A549 (cell line): ENCODE results near the gene MYBPHL. TPM values are rescaled to one million over a fixed set of nuclear protein-coding genes. Genes with fewer than 3 reads are reported as not detected.

ENCODE experiments used
- ATAC-seq, 2 experiments: fragments of 200-7000 bp in 1 of 2; fragments of >200 bp in 1 of 2; cut with Nextera tagmentation in 1 of 2; cut with Tn5 transposase in 1 of 2; 3 replicates each; pipeline versions ENCODE4 v1.8.0 to v1.9.1; 2018 to 2020; ENCODE audit warnings: mild to moderate bottlenecking in 1 of 2, moderate library complexity in 1 of 2
- CTCF ChIA-PET: fragments of 300-600 bp; sonication (Branson Sonifier 250); formaldehyde crosslinking; extraction: SDS; loops from one replicate; lab custom pipeline; 2021; ENCODE audit warnings: antibody characterized with exemption, inconsistent platforms; lab: Yijun Ruan, JAX
- POLR2A ChIA-PET: fragments of 350-600 bp; formaldehyde crosslinking; extraction: SDS; loops from one replicate; lab custom pipeline; 2021; ENCODE audit warnings: antibody characterized with exemption, inconsistent platforms; lab: Yijun Ruan, JAX
- DNase-seq, 2 experiments: peaks; one replicate each; pipeline versions ENCODE4 v3.0.0 to v3.0.0-alpha.2; 2011 to 2016; ENCODE audit warnings: low read depth in 1 of 2, low spot score in 1 of 2
- FAIRE-seq: peaks from 2 replicates; lab custom pipeline; 2011; peaks lifted over from hg19 to GRCh38; lab: Jason Lieb, UNC
- H3K27ac ChIP-seq, 2 experiments: fragments of >200 bp; sonication (Bioruptor Twin); formaldehyde crosslinking; 3 replicates each; pipeline ENCODE4 v1.5.1; 2016 to 2017
- H3K4me1 ChIP-seq: fragments of >200 bp; sonication (Bioruptor Twin); formaldehyde crosslinking; 3 replicates; pipeline ENCODE4 v1.6.1; 2016
- H3K4me2 ChIP-seq: fragments of >200 bp; sonication (Bioruptor Twin); formaldehyde crosslinking; 3 replicates; pipeline ENCODE4 v1.6.1; 2016
- H3K4me3 ChIP-seq: fragments of >200 bp; sonication (Bioruptor Twin); formaldehyde crosslinking; 3 replicates; pipeline ENCODE4 v1.5.1; 2016
- H3K9me3 ChIP-seq: fragments of >200 bp; sonication (Bioruptor Twin); formaldehyde crosslinking; 3 replicates; pipeline ENCODE4 v1.6.1; 2016
- BCL3 ChIP-seq: fragments of >200 bp; sonication (Bioruptor Twin); formaldehyde crosslinking; IDR thresholded peaks from 3 replicates; pipeline ENCODE4 v1.6.1; 2016
- CBX2 ChIP-seq: fragments of 200-600 bp; sonication (generic); IDR thresholded peaks from 2 replicates; pipeline ENCODE4 v1.6.1; 2016; ENCODE audit warnings: low read depth, mild to moderate bottlenecking, borderline replicate concordance
- CEBPB ChIP-seq, 2 experiments: fragments of >200 bp in 1 of 2; sonication (Bioruptor Twin) in 1 of 2; formaldehyde crosslinking in 1 of 2; IDR thresholded peaks; 2 replicates each; pipeline ENCODE4 v1.6.1; 2012 to 2016
- EHMT2 ChIP-seq: fragments of 200-600 bp; sonication (generic); IDR thresholded peaks from 2 replicates; pipeline ENCODE4 v1.6.1; 2016; ENCODE audit warnings: antibody characterized with exemption, low read depth, mild to moderate bottlenecking, moderate library complexity
- HEYL ChIP-seq: fragments of 250-450 bp; sonication (Bioruptor Pico); IDR thresholded peaks from 2 replicates; pipeline ENCODE4 v1.8.0; 2021; ENCODE audit warnings: mild to moderate bottlenecking, moderate library complexity
- HOXB13 ChIP-seq: fragments of 250-450 bp; sonication (Bioruptor Pico); IDR thresholded peaks from 2 replicates; pipeline ENCODE4 v1.5.0; 2020; ENCODE audit warnings: low read depth, mild to moderate bottlenecking, moderate library complexity
- JUNB ChIP-seq: fragments of >200 bp; sonication (Bioruptor Twin); formaldehyde crosslinking; IDR thresholded peaks from 2 replicates; pipeline ENCODE4 v1.6.1; 2016
- MAFK ChIP-seq: fragments of 450-650 bp; IDR thresholded peaks from 2 replicates; pipeline ENCODE4 v1.6.1; 2014; ENCODE audit not compliant: partially characterized antibody
- MAX ChIP-seq: IDR thresholded peaks from 2 replicates; pipeline ENCODE4 v1.6.1; 2012
- MAZ ChIP-seq: fragments of 150-350 bp; IDR thresholded peaks from 2 replicates; pipeline ENCODE4 v1.6.1; 2014; ENCODE audit warnings: antibody characterized with exemption, low read depth, low read length, borderline replicate concordance
- MYC ChIP-seq: IDR thresholded peaks from 2 replicates; pipeline ENCODE4 v1.6.1; 2012; ENCODE audit warnings: mild to moderate bottlenecking, inconsistent platforms, low read length, improper control_type of control experiment, borderline replicate concordance
- NPAS2 ChIP-seq: fragments of 250-450 bp; sonication (Bioruptor Pico); IDR thresholded peaks from 2 replicates; pipeline ENCODE4 v1.8.0; 2022; ENCODE audit warnings: mild to moderate bottlenecking, moderate library complexity, borderline replicate concordance
- NR3C1 ChIP-seq: fragments of >200 bp; sonication (Bioruptor Twin); formaldehyde crosslinking; IDR thresholded peaks from 3 replicates; pipeline ENCODE4 v1.6.1; 2017
- PBX3 ChIP-seq: IDR thresholded peaks from 2 replicates; pipeline ENCODE4 v1.6.1; 2012
- RAD21 ChIP-seq, 2 experiments: fragments of >200 bp in 1 of 2; sonication (Bioruptor Twin) in 1 of 2; formaldehyde crosslinking in 1 of 2; IDR thresholded peaks in 1 of 2; conservative IDR thresholded peaks in 1 of 2; 2 replicates in 1 of 2; 3 replicates in 1 of 2; pipeline ENCODE4 v1.6.1; 2012 to 2018; ENCODE audit warnings: inconsistent platforms in 1 of 2
- RNF2 ChIP-seq: fragments of 200-600 bp; sonication (generic); IDR thresholded peaks from 2 replicates; pipeline ENCODE4 v1.6.1; 2016; ENCODE audit warnings: low read depth, mild to moderate bottlenecking, antibody characterized with exemption, moderate library complexity, borderline replicate concordance
- SREBF2 ChIP-seq: fragments of 450-650 bp; IDR thresholded peaks from 2 replicates; pipeline ENCODE4 v1.6.1; 2014; ENCODE audit warnings: mild to moderate bottlenecking, moderate library complexity
- TFCP2L1 ChIP-seq: fragments of 250-450 bp; sonication (Bioruptor Pico); IDR thresholded peaks from 2 replicates; pipeline ENCODE4 v1.5.0; 2021; ENCODE audit warnings: mild to moderate bottlenecking
- ZC3H11A ChIP-seq: fragments of 450-650 bp; IDR thresholded peaks from 2 replicates; pipeline ENCODE4 v1.6.1; 2014; ENCODE audit warnings: antibody characterized with exemption, mild to moderate bottlenecking
- ZFP36 ChIP-seq: fragments of 450-650 bp; IDR thresholded peaks from 2 replicates; pipeline ENCODE4 v1.6.1; 2014; ENCODE audit warnings: borderline replicate concordance; ENCODE audit not compliant: partially characterized antibody
- ZSCAN20 ChIP-seq: fragments of 250-450 bp; sonication (Bioruptor Pico); IDR thresholded peaks from 2 replicates; pipeline ENCODE4 v1.8.0; 2022; ENCODE audit warnings: mild to moderate bottlenecking, moderate library complexity
- WGBS: methylation state at CpG from one replicate; pipeline ENCODE4 v1.1.6; 2017; ENCODE audit errors: missing lambda C conversion rate; 5-methylcytosine and 5-hydroxymethylcytosine counted together
- polyA plus RNA-seq, 4 experiments: library from polyadenylated mRNA; depleted of rRNA in 3 of 4; stranded (reverse); fragments of >200 nt; fragmentation: RNase III in 1 of 4; extraction: RNeasy Plus Mini Kit Qiagen cat#74134 plus additional on column Dnase treatment in 1 of 4; gene quantifications; 2 replicates in 3 of 4; 3 replicates in 1 of 4; pipeline ENCODE4 v1.2.3, GENCODE V29; 2011 to 2017
- TF ChIP-seq, protein P1 (sequence below): fragments of 450-650 bp; IDR thresholded peaks from 2 replicates; pipeline ENCODE4 v1.6.1; 2014; ENCODE audit warnings: antibody characterized with exemption

The MYBPHL gene
- polyA plus RNA-seq, 2 of the 4 experiments (the other 2 are of a cell fraction) = not detected

DNA sequence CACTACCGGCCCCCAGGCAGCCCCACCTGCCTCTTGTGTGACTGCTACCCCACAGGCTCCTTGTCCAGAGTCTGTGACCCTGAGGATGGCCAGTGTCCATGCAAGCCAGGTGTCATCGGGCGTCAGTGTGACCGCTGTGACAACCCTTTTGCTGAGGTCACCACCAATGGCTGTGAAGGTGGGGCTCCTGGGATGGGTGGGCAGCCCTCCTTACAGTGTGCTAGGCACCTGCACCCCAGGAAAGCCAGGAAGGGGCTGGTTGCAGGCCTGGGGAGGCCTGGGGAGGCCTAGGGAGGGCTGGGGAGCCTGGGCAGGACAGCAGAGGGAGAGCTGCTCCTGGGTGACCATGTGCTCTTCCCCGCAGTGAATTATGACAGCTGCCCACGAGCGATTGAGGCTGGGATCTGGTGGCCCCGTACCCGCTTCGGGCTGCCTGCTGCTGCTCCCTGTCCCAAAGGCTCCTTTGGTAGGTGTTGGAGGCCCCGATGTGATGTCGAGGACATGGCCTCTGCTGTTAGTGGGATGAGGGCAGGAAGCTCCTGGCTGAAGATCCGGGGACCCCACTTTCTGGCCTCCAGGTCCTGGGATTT, 41.0 kb downstream of the MYBPHL start:
- Histone ChIP-seq H3K4me2 (no peak overlapping the region), H3K4me3 (no peak overlapping the region), H3K27ac (no peak overlapping the region), H3K9me3 (no peaks in the 10 kb centered on the region), H3K4me1 (no peaks in the 10 kb centered on the region; the same call in 2 of the 3 replicates)
- no peak for FAIRE-seq
- WGBS = 96% methylated on average over 9 of the region's 13 CpGs
- ChIA-PET POLR2A (no interaction called here), CTCF (interaction anchor here (0.8 to 4.1 kb wide), 4 partner anchors 10 to 133 kb away, joined by 3 to 69 read pairs (median 16); partner anchors contain the start of gene SORT1)
- no peak for ATAC-seq
- no peak for DNase-seq
- TF ChIP-seq SREBF2 (no peak), TFCP2L1 (CRISPR knock-in tag) (no peak), CBX2 (no peak), ZC3H11A (no peak), JUNB (no peak), MAZ (no peak), HEYL (no peak), ZSCAN20 (CRISPR knock-in tag) (no peak), NR3C1 (no peak), ZFP36 (no peak), MYC (no peak), RNF2 (no peak), NPAS2 (no peak), EHMT2 (no peak), MAX (no peak), CEBPB (IDR thresholded peaks at IDR 0.05) (no peak), HOXB13 (CRISPR knock-in tag) (no peak)
- TF ChIP-seq, protein P1, sequence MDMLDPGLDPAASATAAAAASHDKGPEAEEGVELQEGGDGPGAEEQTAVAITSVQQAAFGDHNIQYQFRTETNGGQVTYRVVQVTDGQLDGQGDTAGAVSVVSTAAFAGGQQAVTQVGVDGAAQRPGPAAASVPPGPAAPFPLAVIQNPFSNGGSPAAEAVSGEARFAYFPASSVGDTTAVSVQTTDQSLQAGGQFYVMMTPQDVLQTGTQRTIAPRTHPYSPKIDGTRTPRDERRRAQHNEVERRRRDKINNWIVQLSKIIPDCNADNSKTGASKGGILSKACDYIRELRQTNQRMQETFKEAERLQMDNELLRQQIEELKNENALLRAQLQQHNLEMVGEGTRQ = no peak

GRCh38 chr1:109265016-109265415, 41.8 kb downstream of the MYBPHL start:
- H3K9me3 ChIP-seq = no peaks in the 10 kb centered on the region
- WGBS = 86% methylated on average over 1 of the region's 4 CpGs
- ChIA-PET POLR2A (no interaction called here), CTCF (interaction anchor here (0.5 to 4.1 kb wide), 11 partner anchors 8 to 188 kb away, joined by 3 to 69 read pairs (median 5); partner anchors contain the start of genes PSRC1 and SORT1)
- FAIRE-seq (no peak), ATAC-seq (no peak), DNase-seq (no peak)
- TF ChIP-seq MYC = no peak
- no peak for TF ChIP-seq BCL3
- TF ChIP-seq PBX3 = no peak
- TF ChIP-seq MAFK = no peak
- no peak for TF ChIP-seq RAD21 (conservative IDR thresholded peaks at IDR 0.05 in 1 of 2, IDR thresholded peaks at IDR 0.05 in 1 of 2)
- H3K27ac ChIP-seq = no peak overlapping the region
- no peaks in the 10 kb centered on the region; the same call in 2 of the 3 replicates for H3K4me1 ChIP-seq
- no peak overlapping the region for H3K4me2 ChIP-seq
- no peak overlapping the region for H3K4me3 ChIP-seq
